AG04450 (cell line): ENCODE measurements around the gene ZDHHC13. TPM values are rescaled to one million over a fixed set of nuclear protein-coding genes. Genes with fewer than 3 reads are reported as not detected.

Experiments used
- CTCF ChIA-PET: fragments of 300-600, 350-600 bp; formaldehyde crosslinking; extraction: SDS; loops from one replicate; lab custom pipeline; 2022; ENCODE audit warnings: antibody characterized with exemption, inconsistent platforms; lab: Charles Lee
- POLR2A ChIA-PET: fragments of 350-600 bp; formaldehyde crosslinking; extraction: SDS; loops from one replicate; lab custom pipeline; 2021; ENCODE audit warnings: antibody characterized with exemption, inconsistent platforms; lab: Yijun Ruan, JAX
- DNase-seq: peaks from one replicate; pipeline ENCODE4 v3.0.0-alpha.2; 2011; ENCODE audit warnings: low read depth, low spot score
- H3K27ac ChIP-seq: one replicate; pipeline ENCODE4 v1.5.1; 2012; ENCODE audit warnings: low read depth, low read length, control low read depth
- H3K27me3 ChIP-seq: one replicate; pipeline ENCODE4 v1.6.0; 2012; ENCODE audit warnings: low read length; ENCODE audit not compliant: control insufficient read depth, insufficient read depth
- H3K4me3 ChIP-seq: 2 replicates; pipeline ENCODE4 v1.5.1; 2011; ENCODE audit warnings: mild to moderate bottlenecking, low read depth, low read length, control low read depth
- H3K9me3 ChIP-seq: 2 replicates; pipeline ENCODE4 v1.5.1; 2012; ENCODE audit warnings: low read length; ENCODE audit not compliant: control insufficient read depth, insufficient read depth
- CTCF ChIP-seq: IDR thresholded peaks from 2 replicates; pipeline ENCODE4 v1.5.1; 2011; ENCODE audit warnings: low read depth, low read length, control low read depth, inconsistent platforms
- polyA plus RNA-seq: library from polyadenylated mRNA; depleted of rRNA; stranded (reverse); fragments of >200 nt; gene quantifications from 2 replicates; pipeline ENCODE4 v1.2.3, GENCODE V29; 2011; rRNA removed

Gene ZDHHC13
- polyA plus RNA-seq, 1 experiment, result 15.4 TPM

GRCh38 chr11:19218786-19219460 is 102.0 kb downstream of the ZDHHC13 start:
- H3K27ac ChIP-seq, result no peak overlapping the region
- CTCF ChIA-PET, result interaction anchor here (1.0 kb wide), 1 partner anchor 148 kb away, joined by 4 read pairs; no protein-coding TSS in a partner anchor
- no peak overlapping the region for H3K4me3 ChIP-seq
- H3K27me3 ChIP-seq, result peaks cover 14% of the 10 kb centered on the region
- no peak for TF ChIP-seq CTCF
- POLR2A ChIA-PET, result no interaction called here
- no peak for DNase-seq
- no peaks in the 10 kb centered on the region for H3K9me3 ChIP-seq

GRCh38 chr11:19220903-19221724 is 104.1 kb downstream of the ZDHHC13 start:
- CTCF ChIA-PET, result interaction anchor here (1.0 kb wide), 1 partner anchor 150 kb away, joined by 3 read pairs; no protein-coding TSS in a partner anchor
- no peaks in the 10 kb centered on the region for H3K9me3 ChIP-seq
- H3K27me3 ChIP-seq, result peaks cover 10% of the 10 kb centered on the region
- H3K4me3 ChIP-seq, result no peak overlapping the region
- H3K27ac ChIP-seq, result no peak overlapping the region
- DNase-seq, result no peak
- no peak for TF ChIP-seq CTCF
- POLR2A ChIA-PET, result no interaction called here

- CTCF ChIA-PET, result no interaction called here
- TF ChIP-seq CTCF, result no peak
- Histone ChIP-seq H3K9me3 (no peaks in the 10 kb centered on the region), H3K4me3 (no peak overlapping the region), H3K27me3 (no peaks in the 10 kb centered on the region), H3K27ac (no peak overlapping the region)
- no peak for DNase-seq
- POLR2A ChIA-PET, result no interaction called here
Measured at GRCh38 chr11:19225123-19225522, 108.2 kb downstream of the ZDHHC13 start.

- no peak for DNase-seq
- H3K27me3 ChIP-seq, result no peaks in the 10 kb centered on the region
- H3K4me3 ChIP-seq, result no peak overlapping the region
- H3K9me3 ChIP-seq, result no peaks in the 10 kb centered on the region
- ChIA-PET POLR2A (no interaction called here), CTCF (no interaction called here)
- no peak overlapping the region for H3K27ac ChIP-seq
- TF ChIP-seq CTCF, result no peak
Measured at GRCh38 chr11:19225581-19225980, 108.6 kb downstream of the ZDHHC13 start.

Other genes starting within 250 kb of the ZDHHC13 start
- gene MRGPRX1, start 177.8 kb upstream of the ZDHHC13 start, polyA plus RNA-seq, result not detected in 2 replicates
- not detected in 2 replicates for gene MRGPRX2, start 56.5 kb upstream of the ZDHHC13 start, polyA plus RNA-seq
- not detected in 2 replicates for gene CSRP3, start 84.8 kb downstream of the ZDHHC13 start, polyA plus RNA-seq
- gene E2F8, start 123.8 kb downstream of the ZDHHC13 start, polyA plus RNA-seq, result 0.98 and 1.0 TPM in 2 replicates